GM12878 (cell line): ENCODE data around the gene DMP1. TPM values are rescaled to one million over a fixed set of nuclear protein-coding genes. Genes with fewer than 3 reads are reported as not detected.

Experiments
- ATAC-seq: fragments of 200-7000 bp; cut with Tn5 transposase; 3 replicates; pipeline ENCODE4 v1.9.1; 2020; ENCODE audit warnings: mild to moderate bottlenecking, moderate library complexity
- Bru-seq: library from RNA; stranded (reverse); fragments of 400-500 nt; gene quantifications from one replicate; lab custom pipeline; 2021; lab: Mats Ljungman, UMichigan
- BruChase-seq, 2 experiments: library from RNA; stranded (reverse); fragments of 400-500 nt; gene quantifications; one replicate each; lab custom pipeline; 2021; lab: Mats Ljungman, UMichigan
- BruUV-seq: library from RNA; stranded (reverse); fragments of 400-500 nt; replicated peaks from 2 replicates; lab custom pipeline; 2021; lab: Mats Ljungman, UMichigan
- CTCF ChIA-PET: fragments of 300-600 bp; sonication (Branson Sonifier 250); formaldehyde crosslinking; extraction: SDS; loops from one replicate; lab custom pipeline; 2021; ENCODE audit warnings: inconsistent platforms; lab: Yijun Ruan, JAX
- POLR2A ChIA-PET: fragments of 350-600 bp; formaldehyde crosslinking; extraction: SDS; loops from one replicate; lab custom pipeline; 2021; ENCODE audit warnings: inconsistent platforms; lab: Charles Lee
- RAD21 ChIA-PET: fragments of 300-600 bp; sonication (Branson Sonifier 250); formaldehyde crosslinking; loops from one replicate; lab custom pipeline; 2023; ENCODE audit warnings: antibody characterized with exemption; ENCODE audit not compliant: unreplicated experiment; lab: Charles Lee
- SMC1A ChIA-PET: fragments of 300-600 bp; sonication (Branson Sonifier 250); formaldehyde crosslinking; loops from one replicate; lab custom pipeline; 2023; ENCODE audit not compliant: unreplicated experiment, uncharacterized antibody; lab: Charles Lee
- DNase-seq: peaks from one replicate; pipeline ENCODE4 v3.0.0-alpha.2; 2011; ENCODE audit warnings: low read depth, low spot score
- FAIRE-seq: peaks from 3 replicates; lab custom pipeline; 2011; peaks lifted over from hg19 to GRCh38; lab: Jason Lieb, UNC
- H2AFZ ChIP-seq: 2 replicates; pipeline ENCODE4 v1.6.0; 2011; ENCODE audit warnings: low read depth, low read length, control low read depth; ENCODE audit not compliant: control insufficient read depth
- H3K27ac ChIP-seq: 2 replicates; pipeline ENCODE4 v1.5.1; 2011; ENCODE audit warnings: control low read depth; ENCODE audit not compliant: control insufficient read depth, insufficient read depth
- H3K27me3 ChIP-seq, 2 experiments: replicated peaks in 1 of 2; 2 replicates each; pipeline versions ENCODE4 v1.6.0 to v1.6.1; 2011; ENCODE audit warnings: low read length in 1 of 2; ENCODE audit not compliant: control insufficient read depth in 2 of 2, insufficient read depth in 2 of 2
- H3K36me3 ChIP-seq, 2 experiments: 2 replicates each; pipeline ENCODE4 v1.5.1; 2011; ENCODE audit warnings: low read length in 1 of 2; ENCODE audit not compliant: control insufficient read depth in 2 of 2, insufficient read depth in 2 of 2
- H3K4me1 ChIP-seq: 2 replicates; pipeline ENCODE4 v1.6.1; 2011; ENCODE audit warnings: mild to moderate bottlenecking, low read length, moderate library complexity, mixed read lengths; ENCODE audit not compliant: control insufficient read depth, insufficient read depth
- H3K4me2 ChIP-seq: 2 replicates; pipeline ENCODE4 v1.6.0; 2011; ENCODE audit warnings: control low read depth; ENCODE audit not compliant: control insufficient read depth, insufficient read depth
- H3K4me3 ChIP-seq: fragments of 200-600 bp; sonication (generic); 2 replicates; pipeline ENCODE4 v1.5.1; 2016
- H3K79me2 ChIP-seq: 2 replicates; pipeline ENCODE4 v1.6.0; 2011; ENCODE audit warnings: low read length; ENCODE audit not compliant: control insufficient read depth, insufficient read depth
- H3K9ac ChIP-seq: 2 replicates; pipeline ENCODE4 v1.8.0; 2011; ENCODE audit warnings: low read length, control low read depth, mixed read lengths; ENCODE audit not compliant: control insufficient read depth, insufficient read depth
- H3K9me3 ChIP-seq: replicated peaks from 3 replicates; pipeline ENCODE4 v1.5.1; 2011; ENCODE audit warnings: mild to moderate bottlenecking, low read length; ENCODE audit not compliant: control insufficient read depth, insufficient read depth
- H4K20me1 ChIP-seq: 2 replicates; pipeline ENCODE4 v1.6.0; 2011; ENCODE audit not compliant: control insufficient read depth, insufficient read depth
- ASH2L ChIP-seq: fragments of 300-600, 200-600 bp; sonication (generic); IDR thresholded peaks from 2 replicates; pipeline ENCODE4 v1.6.1; 2017; ENCODE audit warnings: low read depth, mild to moderate bottlenecking, borderline replicate concordance
- CEBPB ChIP-seq, 2 experiments: fragments of 150-350 bp in 1 of 2; IDR thresholded peaks; 2 replicates each; pipeline ENCODE4 v1.6.1; 2012 to 2014; ENCODE audit warnings: low read depth in 2 of 2, low read length in 2 of 2, borderline replicate concordance in 1 of 2, inconsistent platforms in 1 of 2
- WGBS: methylation state at CpG from one replicate; pipeline ENCODE4 v1.1.6; 2016; ENCODE audit warnings: low lambda C conversion rate; ENCODE audit not compliant: insufficient replicate concordance, insufficient coverage; ENCODE audit errors: missing lambda C conversion rate; 5-methylcytosine and 5-hydroxymethylcytosine counted together
- in situ Hi-C: fragments of 300-500 bp; cut with MboI; formaldehyde crosslinking; loops from 9 replicates; pipeline ENCODE4 v1.14.3; 2018; ENCODE audit warnings: mixed read lengths
- intact Hi-C: fragments of 100-400 bp; cut with micrococcal nuclease; formaldehyde crosslinking; loops from one replicate; pipeline ENCODE4 v1.14.2; 2022; ENCODE audit not compliant: unreplicated experiment
- long read RNA-seq, 2 experiments: library from polyadenylated mRNA; unstranded; transcript quantifications; one replicate each; pipeline ENCODE4 v2.0.0, GENCODE V29; 2019 to 2020
- polyA minus RNA-seq, 3 experiments: library from RNA; depleted of rRNA, polyadenylated mRNA; stranded (reverse); fragments of >200 nt; gene quantifications; 2 replicates each; pipeline ENCODE4 v1.2.3, GENCODE V29; 2011
- polyA plus RNA-seq, 11 experiments: library from polyadenylated mRNA; depleted of rRNA in 4 of 11; unstranded in 6 of 11; stranded (reverse) in 5 of 11; fragments of >200 nt; fragmentation: Nextera tagmentation in 4 of 11; fragmentation: Illumina TruSeq in 1 of 11; extraction: Ambion mirVana in 4 of 11; extraction: Trizol in 1 of 11; gene quantifications; 1 replicate in 1 of 11; 2 replicates in 10 of 11; pipeline versions ENCODE4 v1.2.1 to v1.2.3, GENCODE V29; 2011 to 2016; ENCODE audit warnings: inconsistent platforms in 2 of 11, missing spikeins in 2 of 11, low read depth in 1 of 11
- total RNA-seq, 4 experiments: library from RNA; depleted of rRNA in 3 of 4; stranded (reverse); fragments of >200 nt in 3 of 4; fragmentation: Illumina TruSeq in 1 of 4; extraction: Trizol in 1 of 4; gene quantifications; 2 replicates each; pipeline versions ENCODE4 v1.2.1 to v1.2.3, GENCODE V29; 2013 to 2021
- TF ChIP-seq, protein P1 (sequence below): fragments of 150-350 bp; IDR thresholded peaks from 2 replicates; pipeline ENCODE4 v1.6.1; 2014; ENCODE audit warnings: mild to moderate bottlenecking, low read depth, low read length

The DMP1 gene, protein sequence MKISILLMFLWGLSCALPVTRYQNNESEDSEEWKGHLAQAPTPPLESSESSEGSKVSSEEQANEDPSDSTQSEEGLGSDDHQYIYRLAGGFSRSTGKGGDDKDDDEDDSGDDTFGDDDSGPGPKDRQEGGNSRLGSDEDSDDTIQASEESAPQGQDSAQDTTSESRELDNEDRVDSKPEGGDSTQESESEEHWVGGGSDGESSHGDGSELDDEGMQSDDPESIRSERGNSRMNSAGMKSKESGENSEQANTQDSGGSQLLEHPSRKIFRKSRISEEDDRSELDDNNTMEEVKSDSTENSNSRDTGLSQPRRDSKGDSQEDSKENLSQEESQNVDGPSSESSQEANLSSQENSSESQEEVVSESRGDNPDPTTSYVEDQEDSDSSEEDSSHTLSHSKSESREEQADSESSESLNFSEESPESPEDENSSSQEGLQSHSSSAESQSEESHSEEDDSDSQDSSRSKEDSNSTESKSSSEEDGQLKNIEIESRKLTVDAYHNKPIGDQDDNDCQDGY
- total RNA-seq (2013; cell fraction: nucleolus; rRNA removed) = not detected in 2 replicates
- total RNA-seq (2014; rRNA removed) (not detected in 2 replicates), total RNA-seq (2014; rRNA removed; fragmentation: Illumina TruSeq; extraction: Trizol) (not detected in 2 replicates), total RNA-seq (2021) (not detected in 2 replicates), polyA plus RNA-seq (2011; rRNA removed) (not detected in 2 replicates), polyA plus RNA-seq (2014; fragmentation: Illumina TruSeq; extraction: Trizol) (not detected in 2 replicates), polyA plus RNA-seq (2014; fragmentation: Nextera tagmentation; extraction: Ambion mirVana) (not detected), polyA plus RNA-seq (2014; rRNA removed) (not detected in 2 replicates), polyA plus RNA-seq (2016; fragmentation: Nextera tagmentation; extraction: Ambion mirVana) (not detected), polyA minus RNA-seq (2011; rRNA and poly(A)+ RNA removed) (not detected in 2 replicates), Bru-seq, nascent RNA (not detected), BruChase-seq, experiment 1, labeled RNA remaining after a 6-hour chase (not detected), BruChase-seq, experiment 2, labeled RNA remaining after a 2-hour chase (not detected)
- not detected for polyA plus RNA-seq (2011; ENCODE audit: low read depth)
- not detected in 2 replicates for polyA plus RNA-seq (2011; cell fraction: cytosol; rRNA removed)
- polyA plus RNA-seq (2011; cell fraction: nucleus; rRNA removed) = not detected in 2 replicates
- polyA plus RNA-seq (2012) = not detected in 2 replicates
- not detected in 2 replicates for polyA minus RNA-seq (2011; cell fraction: cytosol; rRNA and poly(A)+ RNA removed)
- not detected in 2 replicates for polyA minus RNA-seq (2011; cell fraction: nucleus; rRNA and poly(A)+ RNA removed)
- long read RNA-seq, experiment 1 = 0 reads
- long read RNA-seq, experiment 2 = 0 reads

DNA sequence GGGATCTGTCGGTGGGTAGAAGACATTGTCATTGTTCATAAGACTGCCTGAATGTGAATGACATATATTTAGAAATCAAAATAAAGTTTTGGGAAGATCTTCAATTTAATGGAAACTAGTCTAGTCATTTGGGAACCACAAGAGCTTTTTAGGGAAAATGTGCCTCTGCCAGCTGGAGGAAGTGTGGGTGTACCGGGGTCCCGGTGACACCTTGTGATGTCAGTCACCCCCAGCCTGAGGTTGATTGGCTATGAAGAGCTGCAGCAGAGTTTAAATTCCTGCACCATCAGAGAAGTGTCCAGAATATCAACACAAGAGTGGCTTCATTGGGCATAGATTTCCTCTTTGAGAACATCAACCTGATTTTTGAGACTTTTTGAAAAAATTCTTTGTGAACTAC, at the start of gene DMP1:
DMP1 (plus strand) TSS at position 301 of the 400 bp plus-strand sequence. CDS start 6,213 bp downstream, outside the sequence.
- RAD21 ChIA-PET = no interaction called here
- no peaks in the 10 kb centered on the region for H4K20me1 ChIP-seq
- no peaks in the 10 kb centered on the region for H3K9me3 ChIP-seq
- CTCF ChIA-PET = no interaction called here
- H3K27me3 ChIP-seq = no peaks in the 10 kb centered on the region
- H3K9ac ChIP-seq = no peak within 1 kb of the TSS
- whole genome bisulfite sequencing = 78% methylated on average over 3 of the region's 3 CpGs
- no peak within 1 kb of the TSS for H2AFZ ChIP-seq
- POLR2A ChIA-PET = no interaction called here
- DNase-seq (no peak), FAIRE-seq (no peak), ATAC-seq (no peak)
- SMC1A ChIA-PET = no interaction called here
- H3K4me1 ChIP-seq = no peaks in the 10 kb centered on the region
- no peak within 1 kb of the TSS for H3K27ac ChIP-seq
- TF ChIP-seq CEBPB (IDR thresholded peaks at IDR 0.05; ENCODE audit: borderline replicate concordance in 1 of 2, low read depth in 2 of 2, low read length in 2 of 2) (no peak), ASH2L (no peak)
- TF ChIP-seq, protein P1, sequence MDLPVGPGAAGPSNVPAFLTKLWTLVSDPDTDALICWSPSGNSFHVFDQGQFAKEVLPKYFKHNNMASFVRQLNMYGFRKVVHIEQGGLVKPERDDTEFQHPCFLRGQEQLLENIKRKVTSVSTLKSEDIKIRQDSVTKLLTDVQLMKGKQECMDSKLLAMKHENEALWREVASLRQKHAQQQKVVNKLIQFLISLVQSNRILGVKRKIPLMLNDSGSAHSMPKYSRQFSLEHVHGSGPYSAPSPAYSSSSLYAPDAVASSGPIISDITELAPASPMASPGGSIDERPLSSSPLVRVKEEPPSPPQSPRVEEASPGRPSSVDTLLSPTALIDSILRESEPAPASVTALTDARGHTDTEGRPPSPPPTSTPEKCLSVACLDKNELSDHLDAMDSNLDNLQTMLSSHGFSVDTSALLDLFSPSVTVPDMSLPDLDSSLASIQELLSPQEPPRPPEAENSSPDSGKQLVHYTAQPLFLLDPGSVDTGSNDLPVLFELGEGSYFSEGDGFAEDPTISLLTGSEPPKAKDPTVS = no peak
- no peak within 1 kb of the TSS for H3K4me3 ChIP-seq
- intact Hi-C loops (no loop called here), in situ Hi-C loops (no loop called here)
- H3K79me2 ChIP-seq = no peaks in the 10 kb centered on the region
- H3K4me2 ChIP-seq = no peak within 1 kb of the TSS
- no TSS peak for BruUV-seq
- H3K36me3 ChIP-seq = no peaks in the 10 kb centered on the region
